Measurements from ENCODE around the gene KCNQ1.

DNA sequence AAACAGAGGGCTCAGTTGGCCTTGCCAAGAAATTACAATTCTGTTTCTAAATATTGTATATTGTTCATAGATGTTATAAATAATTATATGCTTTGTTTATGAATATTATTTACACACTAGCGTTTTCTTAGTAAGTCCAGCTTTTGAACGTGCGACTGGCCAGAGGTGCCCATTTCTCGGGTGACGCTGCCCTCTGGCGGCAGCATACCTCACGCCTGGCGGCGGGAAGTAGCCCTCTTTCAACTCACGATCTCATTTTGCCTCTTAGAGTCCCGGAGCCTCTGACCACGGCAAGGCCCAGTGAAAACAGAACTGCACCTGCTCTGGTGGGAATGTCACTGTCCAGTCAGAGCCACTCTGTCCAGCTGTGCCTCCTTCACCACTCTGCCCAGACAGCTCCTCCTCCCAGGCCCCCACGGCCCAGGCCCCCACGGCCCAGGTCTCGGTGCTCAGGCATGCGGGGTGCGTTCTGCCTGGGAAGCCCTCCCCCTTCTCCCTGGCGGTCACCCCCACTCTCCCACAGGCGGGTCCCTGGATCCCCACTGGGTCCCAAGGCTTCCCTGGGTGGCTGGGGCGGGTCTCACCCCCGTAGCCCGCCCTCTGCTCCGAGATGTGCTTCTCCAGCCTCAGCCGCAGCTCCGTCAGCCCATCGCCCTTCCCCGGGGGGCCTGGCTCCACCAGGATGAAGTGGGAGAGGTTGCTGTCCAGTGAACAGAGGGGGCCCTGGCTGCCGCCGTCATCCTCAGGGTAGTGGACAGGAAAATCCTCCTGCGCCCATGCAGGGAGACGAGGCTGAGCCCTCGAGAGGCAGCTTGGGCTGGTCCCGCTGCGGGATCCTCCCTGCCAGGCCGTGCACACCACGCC lies 24.9 kb upstream of the KCNQ1 start:
- no peak for TF ChIP-seq POLR2AphosphoS5 (IDR thresholded peaks at IDR 0.05)
- TF ChIP-seq, protein P1, sequence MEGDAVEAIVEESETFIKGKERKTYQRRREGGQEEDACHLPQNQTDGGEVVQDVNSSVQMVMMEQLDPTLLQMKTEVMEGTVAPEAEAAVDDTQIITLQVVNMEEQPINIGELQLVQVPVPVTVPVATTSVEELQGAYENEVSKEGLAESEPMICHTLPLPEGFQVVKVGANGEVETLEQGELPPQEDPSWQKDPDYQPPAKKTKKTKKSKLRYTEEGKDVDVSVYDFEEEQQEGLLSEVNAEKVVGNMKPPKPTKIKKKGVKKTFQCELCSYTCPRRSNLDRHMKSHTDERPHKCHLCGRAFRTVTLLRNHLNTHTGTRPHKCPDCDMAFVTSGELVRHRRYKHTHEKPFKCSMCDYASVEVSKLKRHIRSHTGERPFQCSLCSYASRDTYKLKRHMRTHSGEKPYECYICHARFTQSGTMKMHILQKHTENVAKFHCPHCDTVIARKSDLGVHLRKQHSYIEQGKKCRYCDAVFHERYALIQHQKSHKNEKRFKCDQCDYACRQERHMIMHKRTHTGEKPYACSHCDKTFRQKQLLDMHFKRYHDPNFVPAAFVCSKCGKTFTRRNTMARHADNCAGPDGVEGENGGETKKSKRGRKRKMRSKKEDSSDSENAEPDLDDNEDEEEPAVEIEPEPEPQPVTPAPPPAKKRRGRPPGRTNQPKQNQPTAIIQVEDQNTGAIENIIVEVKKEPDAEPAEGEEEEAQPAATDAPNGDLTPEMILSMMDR (IDR thresholded peaks at IDR 0.05): peak; percentile 82 to 94 (median 88)
- TF ChIP-seq POLR2A (IDR thresholded peaks at IDR 0.05): no peak
